DND-41 (cell line): Measurements from ENCODE around the gene SEC16A.

ENCODE experiments used
- ATAC-seq: fragments of 200-7000 bp; cut with Tn5 transposase; 3 replicates; pipeline ENCODE4 v1.9.1; 2021; ENCODE audit warnings: low read depth; ENCODE audit not compliant: insufficient read depth
- DNase-seq: peaks from one replicate; pipeline ENCODE4 v3.0.0-alpha.2; 2020
- H2AFZ ChIP-seq: 2 replicates; pipeline ENCODE4 v1.6.0; 2012; ENCODE audit warnings: low read depth, low read length
- H3K27ac ChIP-seq: 2 replicates; pipeline ENCODE4 v1.5.1; 2012; ENCODE audit warnings: low read length, inconsistent platforms
- H3K27me3 ChIP-seq: fragments of 200-600 bp; sonication (generic); 2 replicates; pipeline ENCODE4 v1.6.0; 2012; ENCODE audit warnings: low read length, mild to moderate bottlenecking, inconsistent platforms; ENCODE audit not compliant: insufficient read depth, poor library complexity
- H3K36me3 ChIP-seq: 2 replicates; pipeline ENCODE4 v1.5.1; 2012; ENCODE audit warnings: low read length, inconsistent platforms; ENCODE audit not compliant: insufficient read depth
- H3K4me1 ChIP-seq: 2 replicates; pipeline ENCODE4 v1.5.1; 2012; ENCODE audit warnings: mild to moderate bottlenecking, low read length; ENCODE audit not compliant: insufficient read depth
- H3K4me2 ChIP-seq: 2 replicates; pipeline ENCODE4 v1.6.0; 2012; ENCODE audit warnings: mild to moderate bottlenecking, moderate library complexity, low read length, inconsistent platforms; ENCODE audit not compliant: insufficient read depth
- H3K4me3 ChIP-seq, 2 experiments: fragments of 200-600 bp in 1 of 2; shearing (Covaris generic) in 1 of 2; 2 replicates each; pipeline ENCODE4 v1.5.1; 2012 to 2016; ENCODE audit warnings: inconsistent platforms in 2 of 2, low read length in 2 of 2, mild to moderate bottlenecking in 2 of 2, low read depth in 1 of 2, moderate library complexity in 1 of 2
- H3K79me2 ChIP-seq: 2 replicates; pipeline ENCODE4 v1.6.0; 2012; ENCODE audit warnings: low read length, inconsistent platforms; ENCODE audit not compliant: insufficient read depth
- H3K9ac ChIP-seq: 2 replicates; pipeline ENCODE4 v1.6.0; 2012; ENCODE audit warnings: low read depth, mild to moderate bottlenecking, inconsistent platforms, low read length, moderate library complexity
- H3K9me3 ChIP-seq: 2 replicates; pipeline ENCODE4 v1.5.1; 2012; ENCODE audit warnings: low read length, moderate library complexity, mild to moderate bottlenecking, inconsistent platforms; ENCODE audit not compliant: insufficient read depth, severe bottlenecking
- H4K20me1 ChIP-seq: 2 replicates; pipeline ENCODE4 v1.6.0; 2012; ENCODE audit warnings: low read length; ENCODE audit not compliant: insufficient read depth
- EZH2 ChIP-seq: IDR thresholded peaks from 3 replicates; pipeline ENCODE4 v1.6.1; 2012; ENCODE audit warnings: borderline replicate concordance, low read depth, mild to moderate bottlenecking, moderate library complexity, low read length, inconsistent platforms; ENCODE audit not compliant: severe bottlenecking
- TF ChIP-seq, protein P1 (sequence below): IDR thresholded peaks from 2 replicates; pipeline ENCODE4 v1.5.1; 2012; ENCODE audit warnings: borderline replicate concordance, low read length, moderate library complexity, mild to moderate bottlenecking; ENCODE audit not compliant: poor library complexity, severe bottlenecking; ENCODE audit errors: extremely low read depth

SEC16A gene

GRCh38 chr9:136470792-136471469 is 11.9 kb downstream of the SEC16A start:
- Histone ChIP-seq H3K36me3 (peaks cover 98% of the 10 kb centered on the region), H3K9ac (no peak overlapping the region), H3K27ac (no peak overlapping the region), H3K4me2 (no peak overlapping the region), H4K20me1 (peaks cover 74% of the 10 kb centered on the region), H3K4me1 (no peaks in the 10 kb centered on the region), H3K9me3 (no peaks in the 10 kb centered on the region), H3K4me3 (no peak overlapping the region), H2AFZ (no peak overlapping the region), H3K27me3 (no peaks in the 10 kb centered on the region), H3K79me2 (peaks cover 72% of the 10 kb centered on the region)
- DNase-seq (no peak), ATAC-seq (no peak)
- no peak for TF ChIP-seq EZH2
- TF ChIP-seq, protein P1, sequence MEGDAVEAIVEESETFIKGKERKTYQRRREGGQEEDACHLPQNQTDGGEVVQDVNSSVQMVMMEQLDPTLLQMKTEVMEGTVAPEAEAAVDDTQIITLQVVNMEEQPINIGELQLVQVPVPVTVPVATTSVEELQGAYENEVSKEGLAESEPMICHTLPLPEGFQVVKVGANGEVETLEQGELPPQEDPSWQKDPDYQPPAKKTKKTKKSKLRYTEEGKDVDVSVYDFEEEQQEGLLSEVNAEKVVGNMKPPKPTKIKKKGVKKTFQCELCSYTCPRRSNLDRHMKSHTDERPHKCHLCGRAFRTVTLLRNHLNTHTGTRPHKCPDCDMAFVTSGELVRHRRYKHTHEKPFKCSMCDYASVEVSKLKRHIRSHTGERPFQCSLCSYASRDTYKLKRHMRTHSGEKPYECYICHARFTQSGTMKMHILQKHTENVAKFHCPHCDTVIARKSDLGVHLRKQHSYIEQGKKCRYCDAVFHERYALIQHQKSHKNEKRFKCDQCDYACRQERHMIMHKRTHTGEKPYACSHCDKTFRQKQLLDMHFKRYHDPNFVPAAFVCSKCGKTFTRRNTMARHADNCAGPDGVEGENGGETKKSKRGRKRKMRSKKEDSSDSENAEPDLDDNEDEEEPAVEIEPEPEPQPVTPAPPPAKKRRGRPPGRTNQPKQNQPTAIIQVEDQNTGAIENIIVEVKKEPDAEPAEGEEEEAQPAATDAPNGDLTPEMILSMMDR, result no peak

GRCh38 chr9:136470356-136470755 is 12.5 kb downstream of the SEC16A start:
- no peak overlapping the region for H3K9ac ChIP-seq

GRCh38 chr9:136467766-136468165 is 15.1 kb downstream of the SEC16A start:
- Histone ChIP-seq H3K9me3 (no peaks in the 10 kb centered on the region), H3K27ac (no peak overlapping the region), H3K9ac (no peak overlapping the region), H3K36me3 (peaks cover 98% of the 10 kb centered on the region), H3K4me1 (no peaks in the 10 kb centered on the region), H3K27me3 (no peaks in the 10 kb centered on the region), H3K4me3 (no peak overlapping the region), H4K20me1 (peaks cover 53% of the 10 kb centered on the region), H3K4me2 (no peak overlapping the region), H2AFZ (no peak overlapping the region), H3K79me2 (peaks cover 43% of the 10 kb centered on the region)
- no peak for DNase-seq
- TF ChIP-seq EZH2, result no peak
- TF ChIP-seq, protein P1, result no peak
- no peak for ATAC-seq

More at GRCh38 chr9:136470356-136470755, 12.5 kb downstream of the SEC16A start:
- Histone ChIP-seq H2AFZ (no peak overlapping the region), H3K4me1 (no peaks in the 10 kb centered on the region), H3K9me3 (no peaks in the 10 kb centered on the region), H4K20me1 (peaks cover 68% of the 10 kb centered on the region), H3K27me3 (no peaks in the 10 kb centered on the region), H3K4me2 (no peak overlapping the region), H3K36me3 (peaks cover 98% of the 10 kb centered on the region), H3K4me3 (no peak overlapping the region), H3K27ac (no peak overlapping the region), H3K79me2 (peaks cover 67% of the 10 kb centered on the region)
- no peak for TF ChIP-seq EZH2
- TF ChIP-seq, protein P1, result no peak
- no peak for ATAC-seq
- DNase-seq, result no peak

DNA sequence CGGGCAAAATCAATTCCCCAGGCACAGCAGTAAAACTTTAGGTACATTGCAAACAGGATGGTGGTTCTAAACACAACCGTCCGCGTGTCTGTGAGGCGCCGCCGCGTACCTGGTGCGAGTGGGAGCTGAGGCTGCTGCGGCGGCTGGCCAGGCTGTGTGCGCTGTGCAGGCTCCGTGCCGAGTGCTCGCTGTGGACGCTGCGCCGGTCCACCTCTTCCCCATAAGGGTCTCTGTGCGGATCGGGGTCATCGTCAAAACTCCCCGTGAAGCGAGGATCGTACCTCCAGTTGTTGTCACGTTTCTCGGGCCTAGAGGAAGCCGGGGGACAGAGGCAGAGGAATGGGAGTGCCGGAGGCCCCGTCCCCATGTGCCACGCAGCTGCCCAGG is 16.7 kb downstream of the SEC16A start:
- Histone ChIP-seq H3K36me3 (peaks cover 96% of the 10 kb centered on the region), H3K27me3 (no peaks in the 10 kb centered on the region), H3K4me1 (no peaks in the 10 kb centered on the region), H3K27ac (no peak overlapping the region), H2AFZ (no peak overlapping the region), H3K79me2 (peaks cover 27% of the 10 kb centered on the region; the same call in 1 of the 2 replicates), H4K20me1 (peaks cover 45% of the 10 kb centered on the region), H3K9me3 (no peaks in the 10 kb centered on the region), H3K4me2 (no peak overlapping the region), H3K9ac (no peak overlapping the region), H3K4me3 (no peak overlapping the region)
- no peak for TF ChIP-seq EZH2
- TF ChIP-seq, protein P1, result no peak
- DNase-seq (no peak), ATAC-seq (no peak)
